ENCODE data around the gene GBX1.

GBX1 gene

DNA sequence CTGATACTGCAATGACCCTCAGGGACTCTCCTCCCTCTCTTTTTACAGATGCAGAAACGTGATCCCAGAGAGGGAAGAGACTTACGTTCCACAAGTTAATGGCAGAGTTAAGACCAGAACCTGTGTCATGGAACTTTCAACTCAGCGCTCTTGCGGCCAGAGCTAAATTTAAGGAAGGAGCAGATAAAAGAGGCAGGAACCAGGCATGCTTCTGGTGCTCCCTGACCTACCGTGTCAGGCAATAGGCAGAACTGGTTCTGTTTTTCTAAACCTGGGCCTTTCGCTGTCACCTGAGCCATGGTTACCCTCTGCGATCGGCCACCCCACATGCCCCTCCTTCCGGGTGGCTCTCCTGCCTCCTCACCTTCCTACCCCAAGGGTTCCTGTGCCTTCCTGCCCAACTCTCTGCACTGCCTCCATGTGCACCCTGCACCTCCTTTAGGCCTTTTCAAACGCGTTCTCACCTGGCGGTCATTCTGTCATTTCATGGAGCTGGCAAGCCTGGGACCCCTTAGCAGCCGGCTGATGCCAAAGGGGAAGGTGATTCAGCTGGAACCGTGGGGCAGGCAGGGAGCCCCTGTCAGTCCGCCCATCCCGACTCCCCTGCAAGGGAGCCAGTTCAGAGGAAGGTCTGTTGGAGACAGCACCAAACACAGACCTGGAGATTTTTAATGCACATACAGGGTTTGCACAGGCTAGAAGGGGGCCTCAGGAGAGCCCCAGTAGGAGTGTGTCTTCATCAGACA is 7.7 kb upstream of the GBX1 start:
- DNase-seq (ENCODE audit: low read depth): no peak
- no peak overlapping the region for H3K4me3 ChIP-seq (ENCODE audit: low read depth, low read length)
- no peak for TF ChIP-seq CTCF (IDR thresholded peaks at IDR 0.05; ENCODE audit: control insufficient read depth, extremely low read depth, insufficient read depth)

DNA sequence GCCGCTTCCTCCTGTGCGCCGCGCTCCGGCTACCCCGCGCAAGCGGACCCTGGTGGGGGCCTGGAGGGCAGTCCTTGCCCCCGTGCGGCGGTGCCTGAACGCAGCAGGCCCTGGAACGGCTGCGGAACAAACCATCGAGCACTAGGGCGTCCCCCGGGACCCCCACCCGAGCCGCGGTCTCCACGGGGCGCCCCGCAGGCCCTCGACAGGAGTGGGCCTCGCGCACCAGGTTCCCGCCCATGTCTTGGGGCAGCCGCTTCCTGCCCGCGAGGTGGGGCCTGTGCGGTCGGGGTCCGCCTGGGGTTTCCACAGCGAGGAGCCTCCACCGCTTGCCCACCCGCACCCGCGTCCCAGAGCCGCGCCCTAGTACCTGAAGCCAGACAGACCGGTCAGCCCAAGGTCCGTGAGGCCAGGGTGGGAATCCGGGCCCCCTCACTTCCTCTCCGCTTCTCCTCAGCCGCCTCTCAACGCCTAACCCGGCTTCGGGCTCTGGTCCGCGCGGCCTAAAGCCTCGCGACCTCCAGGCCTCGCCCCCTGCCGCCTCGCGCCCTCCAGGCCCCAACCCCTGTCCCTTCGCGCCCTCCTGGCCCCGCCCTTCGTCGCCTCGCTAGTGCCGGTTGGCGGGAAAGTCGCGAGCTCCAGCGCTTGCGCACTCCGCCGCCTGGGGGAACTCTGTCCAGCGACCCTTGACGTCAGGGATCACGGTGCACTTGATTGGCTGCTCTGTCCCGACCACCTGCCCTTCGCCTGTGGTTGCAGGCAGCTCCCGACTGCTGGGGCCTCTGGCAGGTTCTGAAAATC is 7.0 kb upstream of the GBX1 start:
- TF ChIP-seq CTCF (IDR thresholded peaks at IDR 0.05; ENCODE audit: control insufficient read depth, extremely low read depth, insufficient read depth): no peak
- no peak for DNase-seq (ENCODE audit: low read depth)
- no peak overlapping the region for H3K4me3 ChIP-seq (ENCODE audit: low read depth, low read length)

DNA sequence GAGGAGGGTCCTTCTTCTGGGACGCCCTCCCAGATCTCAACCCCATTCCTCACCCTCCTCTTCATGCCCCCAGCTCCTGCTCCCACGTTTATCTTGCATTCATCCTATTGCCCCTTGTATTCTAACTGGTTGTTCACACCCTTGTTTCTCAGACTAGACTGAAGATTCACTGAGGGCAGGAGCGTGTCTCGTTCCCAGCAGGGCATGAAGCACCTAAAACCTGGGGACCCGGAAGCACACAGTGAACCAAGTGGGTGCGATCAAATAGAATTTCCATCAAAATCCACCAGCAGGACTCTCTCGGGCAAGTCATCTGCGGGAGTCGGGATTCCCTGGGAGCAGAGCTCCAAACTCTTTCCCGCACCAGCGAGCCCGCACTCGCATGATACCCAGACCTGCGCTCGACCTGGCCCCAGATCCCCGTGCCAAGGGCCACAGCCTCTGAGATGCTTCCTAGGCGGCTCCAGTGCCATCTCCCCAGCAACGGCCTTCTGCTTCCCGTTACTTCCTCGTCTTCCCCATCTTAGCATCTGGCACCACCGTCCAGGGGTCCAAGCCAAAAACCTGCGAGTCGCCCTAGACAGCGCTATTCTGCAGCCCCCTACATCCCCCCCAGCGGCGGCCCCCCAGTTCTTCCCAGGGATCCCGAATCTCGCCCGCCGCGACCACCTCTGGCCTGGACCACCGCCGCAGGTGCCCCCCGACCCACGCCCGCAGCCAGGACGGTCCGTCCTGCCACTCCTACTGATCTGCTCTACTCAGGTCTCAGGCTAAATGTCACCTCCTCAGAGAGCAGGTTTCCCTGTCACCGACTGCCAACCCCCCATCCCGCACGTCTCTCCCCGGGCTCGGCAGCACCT is 6.1 kb upstream of the GBX1 start:
- no peak for TF ChIP-seq CTCF (IDR thresholded peaks at IDR 0.05; ENCODE audit: control insufficient read depth, extremely low read depth, insufficient read depth)
- H3K4me3 ChIP-seq (ENCODE audit: low read depth, low read length): no peak overlapping the region
- DNase-seq (ENCODE audit: low read depth): no peak

GRCh38 chr7:151172273-151173141 is 5.0 kb upstream of the GBX1 start:
- peak; percentile 100 for TF ChIP-seq CTCF (IDR thresholded peaks at IDR 0.05; ENCODE audit: control insufficient read depth, extremely low read depth, insufficient read depth)
- DNase-seq (ENCODE audit: low read depth): no peak
- no peak overlapping the region for H3K4me3 ChIP-seq (ENCODE audit: low read depth, low read length)

GRCh38 chr7:151168787-151169162 is 1.3 kb upstream of the GBX1 start:
- no peak for TF ChIP-seq CTCF (IDR thresholded peaks at IDR 0.05; ENCODE audit: control insufficient read depth, extremely low read depth, insufficient read depth)
- H3K4me3 ChIP-seq (ENCODE audit: low read depth, low read length): no peak overlapping the region
- DNase-seq (ENCODE audit: low read depth): no peak

All from LNCaP clone FGC (cell line).